ENCODE data around the gene PGBD4. TPM values are rescaled to one million over a fixed set of nuclear protein-coding genes. Genes with fewer than 3 reads are reported as not detected.
A peak's percentile ranks its signal among the peaks of the same experiment; 100 is the strongest.

The PGBD4 gene
- 1.2 TPM for total RNA-seq

GRCh38 chr15:34101366-34102174, at the start of gene PGBD4, which contains the start of gene EMC7:
PGBD4 (plus strand) TSS chr15:34102083; CDS start chr15:34102532, 449 bp downstream.
EMC7 (minus strand) TSS chr15:34101862; CDS start chr15:34101839, 23 bp downstream.
- DNase-seq (ENCODE audit: low spot score) = peak; percentile 99

DNA sequence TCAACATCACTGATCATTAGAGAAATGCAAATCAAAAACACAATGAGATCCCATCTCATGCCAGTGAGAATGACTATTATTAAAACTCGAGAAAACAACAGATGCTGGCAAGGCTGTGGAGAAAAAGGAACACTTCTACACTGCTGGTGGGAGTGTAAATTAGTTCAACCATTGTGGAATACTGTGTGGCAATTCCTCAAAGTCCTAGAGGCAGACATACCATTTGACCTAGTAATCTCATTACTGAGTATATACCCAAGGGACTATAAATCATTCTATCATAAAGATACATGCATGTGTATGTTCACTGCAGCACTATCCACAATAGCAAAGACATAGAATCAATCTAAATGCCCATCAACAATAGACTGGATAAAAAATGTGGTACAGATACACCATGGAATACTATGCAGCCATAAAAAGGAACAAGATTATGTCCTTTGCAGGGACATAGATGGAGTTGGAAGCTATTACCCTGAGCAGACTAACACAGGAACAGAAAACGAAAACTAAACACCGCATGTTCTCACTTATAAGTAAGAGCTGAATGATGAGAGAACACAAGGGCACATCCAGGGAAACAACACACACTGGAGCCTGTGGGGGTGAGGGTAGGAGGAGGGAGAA, 47.7 kb upstream of the PGBD4 start:
- DNase-seq (ENCODE audit: low spot score) = no peak

DNA sequence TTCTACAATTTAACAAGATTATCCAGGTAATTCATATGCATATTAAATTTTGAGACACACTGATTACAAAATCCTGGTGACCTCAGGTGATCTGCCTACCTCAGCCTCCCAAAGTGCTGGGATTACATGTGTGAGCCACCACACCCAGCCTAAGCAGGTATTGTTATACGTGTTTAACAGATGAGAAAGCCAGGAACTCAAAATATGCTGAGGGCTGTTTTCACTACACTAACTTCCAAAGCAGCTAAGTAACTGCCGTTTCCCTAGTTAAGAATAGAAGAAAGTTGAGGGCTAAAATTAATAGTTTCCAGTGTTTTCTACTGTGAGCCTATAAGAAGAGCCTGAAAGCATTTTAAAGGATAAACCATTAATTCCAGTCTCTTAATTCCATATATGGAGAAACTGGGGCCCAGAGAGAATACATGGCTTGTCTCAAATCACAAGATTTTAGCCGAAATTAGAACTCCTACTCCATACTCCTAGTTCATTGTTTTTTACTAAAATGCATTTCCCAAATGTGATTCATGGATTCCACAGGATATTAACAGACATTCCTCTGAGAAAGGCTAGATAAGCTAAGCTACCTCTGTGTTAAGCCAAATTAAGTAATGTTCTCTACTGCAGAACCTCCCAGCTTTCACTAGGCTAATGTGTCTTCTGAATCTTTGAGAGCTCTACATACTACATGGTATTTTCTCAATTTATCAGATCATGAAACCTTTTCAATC, 45.9 kb upstream of the PGBD4 start:
- no peak for DNase-seq (ENCODE audit: low spot score)

- DNase-seq (ENCODE audit: low spot score) = no peak
Observed at GRCh38 chr15:34056911-34057310, 45.0 kb upstream of the PGBD4 start.

GRCh38 chr15:34059476-34059875, 42.4 kb upstream of the PGBD4 start:
- no peak for DNase-seq (ENCODE audit: low spot score)

DNA sequence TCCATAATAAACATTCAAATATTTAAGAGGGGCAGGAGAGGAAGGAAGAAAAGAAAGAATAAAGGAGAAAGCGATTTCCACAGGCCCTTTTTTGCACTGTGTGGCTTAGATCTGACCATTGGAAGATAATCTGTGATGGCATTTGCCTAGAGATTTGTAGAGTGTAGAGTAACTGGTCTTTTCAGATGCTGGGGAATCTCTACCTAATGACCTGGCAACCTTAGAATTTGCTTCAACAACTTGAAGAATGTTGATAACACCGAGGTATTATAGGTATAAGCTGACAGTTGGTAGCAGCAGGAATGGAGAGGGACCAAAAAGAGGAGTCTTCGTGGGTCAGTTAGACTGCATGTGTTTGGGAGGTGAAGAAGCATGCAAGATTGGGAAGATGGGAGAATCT, 41.9 kb upstream of the PGBD4 start:
- no peak for DNase-seq (ENCODE audit: low spot score)

DNA sequence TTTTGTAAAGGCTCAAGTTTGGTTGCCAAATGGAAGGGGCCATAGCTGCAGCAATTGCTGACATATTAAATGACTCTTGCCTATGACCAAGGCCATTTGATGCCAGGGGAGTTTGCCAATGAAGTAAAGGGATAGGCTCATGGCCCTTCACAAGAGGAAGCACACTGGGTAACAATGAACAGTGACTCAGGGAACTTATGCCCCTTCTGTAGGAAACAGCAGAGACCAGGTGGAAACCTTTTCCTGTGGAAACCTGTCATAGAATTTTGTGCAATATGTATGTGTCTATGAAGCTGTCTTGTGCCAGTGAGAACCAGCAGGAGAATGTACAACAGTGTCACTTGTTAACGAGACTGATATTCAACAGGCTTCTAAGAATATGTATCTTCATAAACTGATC, 37.4 kb upstream of the PGBD4 start:
- no peak for DNase-seq (ENCODE audit: low spot score)

GRCh38 chr15:34065261-34065660, 36.6 kb upstream of the PGBD4 start:
- DNase-seq (ENCODE audit: low spot score) = no peak

DNA sequence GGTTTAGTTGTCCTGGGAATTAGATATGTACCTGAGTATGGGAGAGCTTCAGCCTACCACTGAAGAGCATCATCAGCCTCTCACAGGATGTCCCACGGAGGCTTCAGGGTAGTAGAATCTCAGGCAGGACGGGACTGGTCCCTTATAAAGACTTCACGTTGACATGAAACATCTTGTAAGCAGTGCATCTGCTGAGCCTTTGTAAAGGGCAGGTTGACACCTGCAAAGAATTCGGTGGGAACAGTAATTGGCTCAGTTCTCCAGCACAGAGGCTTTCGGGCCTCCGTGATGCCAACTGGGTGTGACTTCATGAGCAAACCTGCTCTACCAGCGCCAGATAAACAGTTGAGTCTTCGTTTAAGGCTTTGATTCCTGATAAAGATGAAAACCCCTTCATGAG, 35.9 kb upstream of the PGBD4 start:
- DNase-seq (ENCODE audit: low spot score) = no peak

- no peak for DNase-seq (ENCODE audit: low spot score)
Observed at GRCh38 chr15:34070003-34070402, 31.9 kb upstream of the PGBD4 start.

GRCh38 chr15:34076785-34077184, 25.1 kb upstream of the PGBD4 start:
- no peak for DNase-seq (ENCODE audit: low spot score)

DNA sequence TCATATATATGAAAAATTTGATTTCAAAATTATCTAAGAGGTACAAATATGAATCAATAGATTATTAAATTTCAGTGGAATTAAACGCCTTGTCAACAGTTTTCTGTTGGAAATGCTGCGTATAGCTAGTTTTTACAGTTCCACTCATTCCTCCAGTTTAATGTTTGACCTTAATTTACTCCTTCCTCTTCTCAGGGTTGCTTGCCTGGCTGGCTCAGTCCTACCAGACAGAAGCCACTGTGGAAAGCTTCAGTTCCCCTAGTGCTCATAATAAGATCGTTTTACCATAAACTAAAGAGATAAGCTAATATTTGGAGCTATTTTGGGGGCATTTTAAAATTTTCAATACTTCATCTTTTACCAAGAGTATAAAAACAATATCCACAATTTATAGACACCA, 23.0 kb upstream of the PGBD4 start:
- DNase-seq (ENCODE audit: low spot score) = no peak

GRCh38 chr15:34079904-34080303, 22.0 kb upstream of the PGBD4 start:
- no peak for DNase-seq (ENCODE audit: low spot score)

DNA sequence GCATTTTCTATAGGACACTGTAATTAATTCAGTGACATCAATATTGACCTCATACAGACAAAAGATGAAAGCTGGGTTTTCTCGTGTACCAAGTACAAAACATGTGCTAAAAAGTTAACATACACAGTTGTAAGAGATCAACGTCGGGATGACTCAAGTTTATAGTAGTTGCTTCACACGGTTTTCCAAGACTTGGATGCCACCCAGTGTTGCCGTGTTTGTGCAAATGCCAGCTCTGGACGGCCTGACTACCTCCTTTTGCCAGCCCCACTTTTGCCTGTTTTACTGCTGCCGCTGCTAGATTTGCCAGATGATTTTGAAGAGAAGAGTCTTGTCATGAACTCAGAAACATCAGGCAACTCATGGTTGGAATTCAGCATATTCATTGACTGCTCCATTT, 17.8 kb upstream of the PGBD4 start:
- peak; percentile 28 for DNase-seq (ENCODE audit: low spot score)

DNA sequence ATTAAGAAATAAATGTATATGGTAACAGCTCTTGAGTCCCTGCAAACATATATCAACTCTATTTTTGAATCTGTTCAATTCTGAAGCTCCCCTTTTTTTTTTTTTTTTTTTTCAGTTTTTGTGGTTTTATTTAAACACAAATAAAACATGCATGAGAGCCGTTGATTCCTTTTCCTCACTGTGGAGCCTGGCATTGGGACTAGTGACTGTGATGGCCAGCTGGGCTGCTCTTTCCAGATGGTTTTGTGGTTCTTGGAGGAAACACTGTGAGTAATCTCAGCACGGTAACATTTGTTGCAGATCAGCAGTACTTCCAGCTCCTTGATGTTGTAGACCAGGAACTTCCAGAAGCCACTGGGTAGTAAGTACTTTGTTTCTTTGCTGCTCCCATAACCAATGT, 16.1 kb upstream of the PGBD4 start:
- no peak for DNase-seq (ENCODE audit: low spot score)

DNA sequence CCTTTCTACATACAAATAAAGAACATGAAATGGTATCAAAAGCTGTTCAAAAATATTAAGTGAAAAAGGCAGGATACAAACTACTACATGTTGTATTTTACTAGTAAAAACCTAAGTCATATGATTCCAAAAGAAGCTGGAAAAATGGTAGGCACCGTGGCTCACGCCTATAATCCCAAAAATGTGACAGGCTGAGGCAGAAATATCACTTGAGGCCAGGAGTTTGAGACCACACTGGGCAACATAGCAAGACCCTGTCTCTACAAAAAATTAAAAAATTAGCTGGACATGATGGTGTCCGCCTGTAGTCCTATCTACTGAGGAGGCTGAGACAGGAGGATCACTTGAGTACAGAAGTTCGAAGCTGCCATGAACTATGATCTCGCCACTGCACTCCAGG, 2.0 kb upstream of the PGBD4 start:
- no peak for DNase-seq (ENCODE audit: low spot score)

GRCh38 chr15:34102175-34102925, 467 bp downstream of the PGBD4 start:
- no peak for DNase-seq (ENCODE audit: low spot score)

- DNase-seq (ENCODE audit: low spot score) = no peak
Observed at GRCh38 chr15:34106423-34106822, 4.5 kb downstream of the PGBD4 start.

DNA sequence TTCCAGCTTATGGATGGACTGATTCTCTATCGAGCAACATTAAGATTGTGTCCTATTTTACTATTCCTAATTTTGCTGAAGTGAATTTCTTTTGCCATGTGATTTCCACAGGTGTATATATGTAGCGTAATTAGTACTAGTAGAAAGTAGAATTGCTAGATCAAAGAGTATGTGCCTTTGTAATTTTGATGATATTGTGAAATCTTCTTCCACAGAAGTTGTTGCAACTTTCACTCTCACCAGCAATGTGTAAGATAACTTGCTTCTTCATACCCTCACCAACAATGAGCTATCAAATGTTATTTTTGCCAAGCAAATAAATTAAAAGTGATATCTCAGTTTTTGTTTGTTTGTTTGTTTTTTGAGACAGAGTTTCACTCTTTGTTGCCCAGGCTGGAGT, 5.4 kb downstream of the PGBD4 start:
- DNase-seq (ENCODE audit: low spot score) = no peak

DNA sequence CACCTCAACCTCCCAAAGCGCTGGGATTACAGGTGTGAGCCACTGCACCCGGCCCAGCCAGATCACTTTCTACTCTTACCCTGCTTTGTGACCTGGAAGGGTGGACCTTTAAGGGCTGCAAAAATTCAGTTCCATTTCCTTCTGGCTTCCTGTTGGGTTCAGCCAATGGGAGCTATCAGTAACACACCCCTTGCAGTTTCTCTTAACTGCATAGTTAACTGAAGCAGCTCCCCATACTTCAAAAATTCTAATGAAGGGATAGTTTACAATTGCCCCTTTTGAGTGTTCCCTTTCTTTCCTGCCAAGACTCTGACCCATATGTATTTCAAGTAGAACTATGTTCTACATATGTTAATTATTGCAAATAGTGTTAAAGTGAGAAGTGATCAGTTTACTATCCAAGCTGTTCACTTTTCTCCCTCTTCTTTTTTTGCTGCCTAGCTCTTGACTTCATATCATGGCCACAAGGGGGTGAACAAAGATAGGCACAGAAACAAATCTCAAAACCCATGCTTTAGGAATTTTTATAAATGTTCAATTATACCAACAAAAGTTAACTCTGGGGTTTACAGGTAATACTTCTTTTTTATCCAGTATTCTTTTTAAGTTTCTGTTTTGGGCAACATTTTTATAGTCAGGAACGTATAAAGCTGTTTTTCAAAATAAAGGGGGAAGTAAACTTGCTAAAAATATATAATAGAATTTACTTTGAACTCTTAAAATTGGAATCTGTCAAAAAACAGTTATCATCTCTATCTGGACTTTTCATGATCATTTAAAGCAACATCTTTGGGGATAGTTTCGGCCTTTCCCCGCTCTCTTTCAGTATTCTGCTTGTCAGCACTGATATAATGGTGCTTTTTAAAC, 8.1 kb downstream of the PGBD4 start:
- no peak for DNase-seq (ENCODE audit: low spot score)

GRCh38 chr15:34111488-34111887, 9.6 kb downstream of the PGBD4 start:
- no peak for DNase-seq (ENCODE audit: low spot score)

Measured in mucosa of gallbladder (tissue), 1 donor.